Measurements from ENCODE around the gene FABP3. TPM values are rescaled to one million over a fixed set of nuclear protein-coding genes. Genes with fewer than 3 reads are reported as not detected.
A peak's percentile ranks its signal among the peaks of the same experiment; 100 is the strongest.

The FABP3 gene
- polyA plus RNA-seq, 1 donor from 2014 or later = not detected

GRCh38 chr1:31370565-31370964 lies 2.3 kb downstream of the FABP3 start:
- Mint-ChIP-seq H3K27ac (no peak overlapping the region), H3K9me3 (no peaks in the 10 kb centered on the region), H3K4me3 (no peak overlapping the region), H3K36me3 (peaks cover 4% of the 10 kb centered on the region), H3K27me3 (peaks cover 13% of the 10 kb centered on the region), H3K4me1 (peaks cover 0 to 7% (median 6%) of the 10 kb centered on the region in 3 donors)

- H3K27ac Mint-ChIP-seq = no peak overlapping the region
- no peaks in the 10 kb centered on the region for H3K9me3 Mint-ChIP-seq
- H3K27me3 Mint-ChIP-seq = peaks cover 13% of the 10 kb centered on the region
- H3K4me3 Mint-ChIP-seq = no peak overlapping the region
- H3K36me3 Mint-ChIP-seq = peaks cover 4% of the 10 kb centered on the region
- peaks cover 0 to 7% (median 6%) of the 10 kb centered on the region in 3 donors for H3K4me1 Mint-ChIP-seq
Observed at GRCh38 chr1:31370021-31370420, 2.9 kb downstream of the FABP3 start.

- Mint-ChIP-seq H3K27ac (no peak overlapping the region), H3K27me3 (peaks cover 6% of the 10 kb centered on the region), H3K4me1 (peaks cover 0 to 4% (median 4%) of the 10 kb centered on the region in 3 donors), H3K9me3 (no peaks in the 10 kb centered on the region), H3K36me3 (peaks cover 10% of the 10 kb centered on the region), H3K4me3 (no peak overlapping the region)
Observed at GRCh38 chr1:31368611-31369107, 4.2 kb downstream of the FABP3 start.

GRCh38 chr1:31366796-31367195 lies 6.1 kb downstream of the FABP3 start:
- H3K36me3 Mint-ChIP-seq = peaks cover 12% of the 10 kb centered on the region
- H3K27me3 Mint-ChIP-seq = no peaks in the 10 kb centered on the region
- H3K27ac Mint-ChIP-seq = no peak overlapping the region
- no peak overlapping the region for H3K4me3 Mint-ChIP-seq
- no peaks in the 10 kb centered on the region for H3K4me1 Mint-ChIP-seq
- H3K9me3 Mint-ChIP-seq = no peaks in the 10 kb centered on the region

GRCh38 chr1:31364561-31365250 lies 8.2 kb downstream of the FABP3 start:
- no peaks in the 10 kb centered on the region for H3K27me3 Mint-ChIP-seq
- no peak overlapping the region for H3K4me3 Mint-ChIP-seq
- H3K9me3 Mint-ChIP-seq = no peaks in the 10 kb centered on the region
- H3K4me1 Mint-ChIP-seq = no peaks in the 10 kb centered on the region
- no peak overlapping the region for H3K27ac Mint-ChIP-seq
- H3K36me3 Mint-ChIP-seq = peaks cover 22% of the 10 kb centered on the region

- Mint-ChIP-seq H3K36me3 (peaks cover 29% of the 10 kb centered on the region), H3K9me3 (no peaks in the 10 kb centered on the region), H3K4me3 (no peak overlapping the region), H3K4me1 (peaks cover 0 to 2% (median 0%) of the 10 kb centered on the region in 3 donors), H3K27ac (no peak overlapping the region), H3K27me3 (no peaks in the 10 kb centered on the region)
Observed at GRCh38 chr1:31362032-31362431, 10.8 kb downstream of the FABP3 start.

GRCh38 chr1:31361607-31362006 lies 11.3 kb downstream of the FABP3 start:
- Mint-ChIP-seq H3K4me3 (no peak overlapping the region), H3K36me3 (peaks cover 31% of the 10 kb centered on the region), H3K9me3 (no peaks in the 10 kb centered on the region)

GRCh38 chr1:31356427-31356826 lies 16.4 kb downstream of the FABP3 start:
- peaks cover 32% of the 10 kb centered on the region for H3K36me3 Mint-ChIP-seq
- H3K4me1 Mint-ChIP-seq = peaks cover 0 to 2% (median 0%) of the 10 kb centered on the region in 3 donors
- no peaks in the 10 kb centered on the region for H3K27me3 Mint-ChIP-seq
- no peak overlapping the region for H3K4me3 Mint-ChIP-seq
- H3K27ac Mint-ChIP-seq = no peak overlapping the region
- no peaks in the 10 kb centered on the region for H3K9me3 Mint-ChIP-seq

More at GRCh38 chr1:31361607-31362006, 11.3 kb downstream of the FABP3 start:
- no peaks in the 10 kb centered on the region for H3K27me3 Mint-ChIP-seq
- H3K4me1 Mint-ChIP-seq = peaks cover 0 to 2% (median 0%) of the 10 kb centered on the region in 3 donors
- no peak overlapping the region for H3K27ac Mint-ChIP-seq

GRCh38 chr1:31354283-31354682 lies 18.6 kb downstream of the FABP3 start:
- no peak overlapping the region for H3K27ac Mint-ChIP-seq
- H3K36me3 Mint-ChIP-seq = peaks cover 28% of the 10 kb centered on the region
- no peaks in the 10 kb centered on the region for H3K27me3 Mint-ChIP-seq
- peaks cover 0 to 2% (median 0%) of the 10 kb centered on the region in 3 donors for H3K4me1 Mint-ChIP-seq
- H3K4me3 Mint-ChIP-seq = no peak overlapping the region
- H3K9me3 Mint-ChIP-seq = no peaks in the 10 kb centered on the region

GRCh38 chr1:31348449-31348848 lies 24.4 kb downstream of the FABP3 start:
- H3K27ac Mint-ChIP-seq = peak overlapping the region in 2 of 3 donors; percentile 5 to 14
- no peak overlapping the region for H3K4me3 Mint-ChIP-seq
- H3K9me3 Mint-ChIP-seq = no peaks in the 10 kb centered on the region
- peaks cover 1 to 10% (median 6%) of the 10 kb centered on the region in 3 donors for H3K4me1 Mint-ChIP-seq
- no peaks in the 10 kb centered on the region for H3K27me3 Mint-ChIP-seq
- H3K36me3 Mint-ChIP-seq = peaks cover 17% of the 10 kb centered on the region

- Mint-ChIP-seq H3K4me3 (no peak overlapping the region), H3K27me3 (no peaks in the 10 kb centered on the region), H3K9me3 (no peaks in the 10 kb centered on the region), H3K27ac (no peak overlapping the region), H3K4me1 (peaks cover 1 to 10% (median 6%) of the 10 kb centered on the region in 3 donors), H3K36me3 (peaks cover 12% of the 10 kb centered on the region)
Observed at GRCh38 chr1:31346785-31347184, 26.1 kb downstream of the FABP3 start.

GRCh38 chr1:31345635-31346034 lies 27.2 kb downstream of the FABP3 start:
- Mint-ChIP-seq H3K36me3 (peaks cover 10% of the 10 kb centered on the region), H3K4me3 (no peak overlapping the region), H3K27me3 (no peaks in the 10 kb centered on the region), H3K9me3 (no peaks in the 10 kb centered on the region), H3K27ac (no peak overlapping the region), H3K4me1 (peaks cover 1 to 10% (median 6%) of the 10 kb centered on the region in 3 donors)

- H3K4me3 Mint-ChIP-seq = no peak overlapping the region
- peaks cover 5% of the 10 kb centered on the region for H3K36me3 Mint-ChIP-seq
- H3K27me3 Mint-ChIP-seq = no peaks in the 10 kb centered on the region
- H3K4me1 Mint-ChIP-seq = peaks cover 1 to 10% (median 6%) of the 10 kb centered on the region in 3 donors
- no peak overlapping the region for H3K27ac Mint-ChIP-seq
- no peaks in the 10 kb centered on the region for H3K9me3 Mint-ChIP-seq
Observed at GRCh38 chr1:31344503-31344902, 28.4 kb downstream of the FABP3 start.

- Mint-ChIP-seq H3K27ac (no peak overlapping the region), H3K27me3 (no peaks in the 10 kb centered on the region), H3K4me3 (no peak overlapping the region), H3K4me1 (peaks cover 4 to 5% (median 5%) of the 10 kb centered on the region in 3 donors), H3K9me3 (no peaks in the 10 kb centered on the region), H3K36me3 (peaks cover 2% of the 10 kb centered on the region)
Observed at GRCh38 chr1:31336687-31337467, 36.0 kb downstream of the FABP3 start.

GRCh38 chr1:31335007-31335406 lies 37.9 kb downstream of the FABP3 start:
- no peak overlapping the region for H3K27ac Mint-ChIP-seq
- H3K4me1 Mint-ChIP-seq = peaks cover 5 to 7% (median 5%) of the 10 kb centered on the region in 3 donors
- peaks cover 4% of the 10 kb centered on the region for H3K36me3 Mint-ChIP-seq
- H3K9me3 Mint-ChIP-seq = no peaks in the 10 kb centered on the region
- no peaks in the 10 kb centered on the region for H3K27me3 Mint-ChIP-seq
- H3K4me3 Mint-ChIP-seq = no peak overlapping the region

Measured in IgD-negative memory B cell (primary cell).